Adipocyte (in vitro differentiated cells): ENCODE data around the gene WDR46.

Source experiments
- DNase-seq: peaks from one replicate; pipeline ENCODE4 v3.0.0-alpha.2; 2015; ENCODE audit warnings: low read depth
- H3K27me3 ChIP-seq: replicated peaks from 2 replicates; pipeline ENCODE4 v1.7.0; 2013; ENCODE audit warnings: mild to moderate bottlenecking, low read length, moderate library complexity; ENCODE audit not compliant: control insufficient read depth, insufficient read depth
- H3K36me3 ChIP-seq: 2 replicates; pipeline ENCODE4 v1.7.0; 2013; ENCODE audit warnings: low read length, mild to moderate bottlenecking, moderate library complexity; ENCODE audit not compliant: control insufficient read depth, insufficient read depth, severe bottlenecking
- H3K4me1 ChIP-seq: 2 replicates; pipeline ENCODE4 v1.7.0; 2013; ENCODE audit warnings: mild to moderate bottlenecking, low read length, moderate library complexity; ENCODE audit not compliant: control insufficient read depth, insufficient read depth
- H3K4me3 ChIP-seq: 2 replicates; pipeline ENCODE4 v1.7.0; 2013; ENCODE audit warnings: mild to moderate bottlenecking, low read length, moderate library complexity
- H3K9ac ChIP-seq: 2 replicates; pipeline ENCODE4 v1.7.0; 2013; ENCODE audit warnings: mild to moderate bottlenecking, low read length, moderate library complexity
- H3K9me3 ChIP-seq: 2 replicates; pipeline ENCODE4 v1.7.0; 2013; ENCODE audit warnings: mild to moderate bottlenecking, low read length, moderate library complexity; ENCODE audit not compliant: control insufficient read depth

The WDR46 gene

DNA sequence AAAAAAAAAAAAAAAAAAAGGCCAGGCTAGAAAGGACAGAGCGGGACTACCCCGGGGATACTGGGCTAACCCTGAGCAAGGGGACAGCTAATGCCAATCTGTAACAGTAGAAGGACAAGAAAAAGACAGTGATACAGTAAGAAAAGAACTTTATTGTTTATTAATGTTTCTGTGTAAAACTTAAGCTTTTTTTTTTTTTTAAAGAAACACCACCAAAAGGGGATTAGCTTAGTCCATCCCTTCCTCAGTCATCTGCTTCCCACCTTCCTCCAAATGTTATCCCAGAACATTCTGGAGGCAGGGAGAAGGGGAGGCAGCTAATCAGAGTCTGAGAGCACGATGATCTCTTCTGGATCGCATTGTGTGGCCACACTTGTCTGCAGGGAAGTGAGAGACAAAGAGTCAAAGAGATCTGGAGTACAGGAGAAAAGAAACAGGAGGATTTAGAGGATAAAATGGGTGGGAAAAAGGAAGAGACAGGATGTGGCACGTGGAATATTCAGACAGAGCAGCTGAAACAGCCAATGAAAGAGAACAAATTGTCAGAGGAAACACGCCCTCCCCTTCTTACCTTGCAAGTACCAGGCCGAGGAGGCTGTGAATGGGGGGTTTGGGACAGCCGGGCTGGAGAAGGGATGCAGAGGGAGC is 29.5 kb upstream of the WDR46 start:
- peak overlapping the region; percentile 80 for H3K9ac ChIP-seq
- H3K36me3 ChIP-seq = peaks cover 15% of the 10 kb centered on the region
- H3K9me3 ChIP-seq = no peaks in the 10 kb centered on the region
- H3K4me1 ChIP-seq = peaks cover 57% of the 10 kb centered on the region
- DNase-seq = no peak
- peak overlapping the region; percentile 85 for H3K4me3 ChIP-seq
- H3K27me3 ChIP-seq = no peaks in the 10 kb centered on the region

DNA sequence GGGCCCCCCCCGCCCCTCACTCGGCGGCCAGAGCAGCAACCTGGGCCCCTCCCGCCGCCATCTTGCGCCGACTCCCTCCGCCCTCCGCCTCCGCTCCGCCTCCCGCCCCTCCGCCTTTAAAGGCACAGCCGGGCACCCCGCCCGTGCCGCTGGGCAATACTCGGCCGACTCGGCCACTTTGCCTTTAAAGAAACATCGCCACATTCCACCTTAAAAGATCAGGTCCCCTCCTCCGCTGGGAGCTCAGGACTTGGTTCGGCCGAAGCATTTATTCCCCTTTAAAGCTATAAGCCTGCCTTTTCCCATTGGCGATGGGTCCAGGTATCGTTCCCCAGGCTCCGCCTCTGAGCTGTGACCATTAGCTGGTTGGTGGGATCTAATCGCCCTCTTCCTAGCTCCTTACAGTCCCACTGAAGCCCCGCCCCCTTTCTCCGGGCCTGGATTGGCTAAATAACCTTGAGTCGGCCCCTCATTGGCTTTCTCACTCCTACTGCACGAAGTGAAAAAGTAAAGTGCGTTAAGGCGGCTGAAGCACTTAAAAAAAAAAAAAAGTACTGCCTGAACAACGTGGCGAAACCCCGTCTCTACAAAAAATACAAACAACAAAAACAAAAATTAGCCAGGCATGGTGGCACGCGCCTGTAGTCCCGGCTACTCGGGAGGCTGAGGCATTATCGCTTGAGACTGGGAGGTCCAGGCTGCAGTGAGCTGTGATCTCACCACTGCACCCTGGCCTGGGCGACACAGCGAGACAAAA is 28.8 kb upstream of the WDR46 start, which contains the start of gene ZBTB22:
ZBTB22 (minus strand) TSS at position 76 of the 757 bp plus-strand sequence. CDS start 828 bp downstream, outside the sequence.
- Histone ChIP-seq H3K36me3 (peaks cover 15% of the 10 kb centered on the region), H3K9me3 (no peaks in the 10 kb centered on the region), H3K27me3 (no peaks in the 10 kb centered on the region), H3K4me1 (peaks cover 56% of the 10 kb centered on the region), H3K9ac (peak within 1 kb of the TSS; percentile 80), H3K4me3 (peak within 1 kb of the TSS; percentile 85)
- peak; percentile 100 for DNase-seq

DNA sequence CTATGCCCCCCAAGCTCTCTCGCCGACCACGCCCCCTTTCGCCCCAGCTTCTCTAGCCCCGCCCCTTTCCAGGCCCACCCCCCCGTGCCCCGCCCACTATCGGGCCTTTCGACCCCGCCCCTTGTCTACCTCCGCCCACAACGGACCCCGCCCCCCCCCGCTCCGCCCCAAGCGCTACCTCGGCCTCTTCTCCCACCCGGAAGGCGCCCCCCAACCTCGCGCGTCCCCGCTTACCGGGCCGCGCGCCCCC is 28.3 kb upstream of the WDR46 start:
- peak; percentile 84 for DNase-seq
- Histone ChIP-seq H3K27me3 (no peaks in the 10 kb centered on the region), H3K36me3 (peaks cover 15% of the 10 kb centered on the region), H3K9me3 (no peaks in the 10 kb centered on the region), H3K4me3 (peak overlapping the region; percentile 66), H3K4me1 (peaks cover 58% of the 10 kb centered on the region), H3K9ac (no peak overlapping the region)

DNA sequence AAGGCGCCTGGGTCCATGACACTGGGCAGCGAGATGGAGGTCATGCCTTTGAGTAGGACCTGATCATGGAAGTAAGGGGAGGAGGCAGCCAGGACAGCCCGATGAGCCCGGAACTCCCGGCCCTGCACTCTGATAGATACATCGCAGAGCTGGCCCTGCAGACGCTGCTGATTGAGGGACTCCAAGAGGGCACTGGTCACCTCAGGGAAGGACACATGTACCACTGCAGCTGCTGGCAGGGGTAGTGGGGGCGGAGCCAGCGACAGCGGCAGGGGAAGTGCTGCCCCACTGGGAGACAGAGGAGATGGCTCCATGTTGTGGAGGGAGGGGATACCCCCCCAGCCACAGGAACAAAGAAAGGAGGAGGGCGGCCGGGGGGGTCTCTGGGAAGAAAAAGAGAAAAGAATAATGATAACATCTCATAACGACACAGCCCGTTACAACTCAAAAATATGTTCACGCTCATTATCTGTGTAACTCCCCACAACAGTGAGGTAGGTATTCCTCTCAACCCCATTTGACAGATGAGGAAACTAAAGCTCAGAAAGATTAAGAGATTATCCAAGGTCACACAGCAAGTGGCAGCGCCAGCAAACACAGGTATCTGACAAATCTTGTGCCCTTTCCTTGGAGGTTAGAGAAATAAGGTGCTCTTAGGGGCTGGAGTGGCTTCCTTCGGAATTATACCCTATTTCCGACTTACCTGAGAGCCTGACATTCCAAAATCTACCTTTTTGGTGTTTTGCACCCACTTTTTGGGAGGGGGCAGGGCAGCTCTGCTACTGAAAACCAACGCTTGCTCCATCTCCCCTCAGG is 27.8 kb upstream of the WDR46 start:
- H3K9ac ChIP-seq = no peak overlapping the region
- no peak for DNase-seq
- H3K4me1 ChIP-seq = peaks cover 58% of the 10 kb centered on the region
- H3K27me3 ChIP-seq = no peaks in the 10 kb centered on the region
- H3K9me3 ChIP-seq = no peaks in the 10 kb centered on the region
- H3K36me3 ChIP-seq = peaks cover 15% of the 10 kb centered on the region
- peak overlapping the region; percentile 66 for H3K4me3 ChIP-seq

DNA sequence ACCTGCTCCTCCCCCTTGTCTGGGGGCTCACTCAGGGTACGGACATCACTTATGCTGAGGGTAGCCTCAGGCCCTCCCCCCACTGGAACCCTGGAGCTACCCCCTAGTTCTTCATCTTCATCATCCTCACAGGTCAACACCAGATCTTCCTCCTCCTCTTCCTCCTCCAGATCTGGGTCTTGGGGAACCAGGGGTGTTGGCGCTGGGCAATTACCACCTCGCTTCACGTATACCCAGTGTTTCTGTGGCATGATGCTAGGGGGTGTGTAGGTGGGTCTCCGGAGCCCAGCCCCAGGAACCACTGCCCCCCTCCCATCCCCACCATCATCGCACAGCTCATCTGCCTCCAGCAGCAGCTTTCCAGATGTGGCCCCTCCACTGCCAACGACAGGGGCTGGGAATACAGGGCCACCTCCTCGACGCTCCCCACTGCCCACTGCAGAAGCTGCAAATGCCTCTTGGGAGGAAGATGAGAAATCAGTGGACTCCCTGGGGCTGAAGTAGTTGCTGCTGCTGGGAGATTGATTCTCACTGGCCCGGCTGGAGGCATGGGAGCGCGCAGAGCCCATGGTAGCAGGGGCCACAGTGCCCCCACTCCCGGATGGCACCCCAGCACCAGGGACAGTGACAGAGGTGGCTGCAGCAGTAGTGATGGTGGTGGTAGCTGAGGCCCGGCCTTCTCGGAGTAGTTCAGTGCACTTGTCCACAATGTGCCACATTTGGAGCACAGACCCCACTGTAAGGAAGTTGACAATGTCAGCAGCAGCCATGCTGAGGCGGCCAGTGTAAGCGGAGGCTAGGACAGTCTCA is 27.0 kb upstream of the WDR46 start:
- Histone ChIP-seq H3K36me3 (peaks cover 15% of the 10 kb centered on the region), H3K9me3 (no peaks in the 10 kb centered on the region), H3K9ac (no peak overlapping the region), H3K4me1 (peaks cover 52% of the 10 kb centered on the region), H3K4me3 (no peak overlapping the region), H3K27me3 (no peaks in the 10 kb centered on the region)
- DNase-seq = no peak

DNA sequence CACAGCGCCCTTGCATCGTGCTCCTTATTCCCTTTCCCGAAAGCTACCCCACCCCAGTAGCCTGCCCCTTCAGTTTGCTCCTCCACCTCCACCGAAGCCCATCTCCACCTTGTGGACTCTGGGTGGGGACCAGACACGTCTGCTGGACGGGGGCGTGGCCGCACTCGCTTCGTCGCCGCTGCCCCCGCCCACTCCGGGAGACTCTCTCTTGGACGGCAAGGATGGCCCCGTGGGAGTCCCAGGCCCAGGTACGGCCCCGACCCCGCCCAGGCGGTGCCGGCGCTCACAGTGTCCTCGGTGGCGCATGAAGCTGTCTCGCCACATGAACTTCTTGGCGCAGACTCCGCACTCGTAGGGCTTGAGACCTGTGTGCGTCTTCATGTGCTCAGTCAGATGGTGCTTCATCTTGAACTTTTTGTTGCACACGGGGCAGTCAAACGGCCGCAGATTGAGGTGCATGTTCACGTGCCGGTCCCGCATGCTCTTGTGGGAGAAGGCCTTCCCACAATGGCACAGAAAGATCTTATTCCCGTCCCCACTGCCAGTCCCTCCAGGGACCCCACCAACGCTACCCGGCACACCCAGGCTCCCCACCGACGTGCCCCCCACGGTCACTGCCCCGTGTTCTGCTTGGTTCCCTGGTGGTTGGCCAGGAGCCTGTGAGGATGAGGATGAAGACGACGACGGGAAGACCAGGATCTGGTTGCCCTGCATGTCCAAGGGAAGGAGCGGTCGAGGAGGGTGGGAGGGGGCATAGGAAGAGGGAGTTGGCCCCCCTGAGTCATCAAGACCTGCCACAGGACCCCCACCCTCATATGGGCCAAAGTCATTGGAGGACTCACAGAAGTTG is 26.1 kb upstream of the WDR46 start:
- peaks cover 44% of the 10 kb centered on the region for H3K4me1 ChIP-seq
- peak overlapping the region; percentile 95 for H3K4me3 ChIP-seq
- peak; percentile 35 for DNase-seq
- H3K36me3 ChIP-seq = peaks cover 15% of the 10 kb centered on the region
- peak overlapping the region; percentile 99 for H3K9ac ChIP-seq
- H3K9me3 ChIP-seq = no peaks in the 10 kb centered on the region
- H3K27me3 ChIP-seq = no peaks in the 10 kb centered on the region

DNA sequence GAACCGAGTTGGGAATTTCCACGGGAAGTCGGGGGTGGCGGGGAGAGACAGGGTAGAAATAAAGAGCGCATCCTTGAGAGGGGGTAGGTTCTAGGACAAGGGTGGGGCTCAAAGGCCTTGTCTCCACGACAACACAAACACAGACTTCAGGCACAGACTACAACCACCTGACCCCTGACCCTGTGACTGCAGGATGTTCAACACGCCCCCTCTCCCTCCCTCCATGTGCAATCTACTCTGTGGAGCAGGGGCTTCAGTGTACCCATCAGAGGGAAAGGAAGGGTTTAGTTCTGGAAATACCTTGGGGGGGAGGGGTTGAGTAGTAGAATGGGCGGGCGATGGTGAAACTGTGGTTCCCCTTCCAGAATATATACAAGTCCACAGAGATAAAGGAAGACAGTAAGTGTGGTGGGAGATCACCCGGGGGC is 25.5 kb upstream of the WDR46 start:
- peaks cover 38% of the 10 kb centered on the region for H3K4me1 ChIP-seq
- peak overlapping the region; percentile 99 for H3K9ac ChIP-seq
- H3K4me3 ChIP-seq = peak overlapping the region; percentile 95
- no peaks in the 10 kb centered on the region for H3K9me3 ChIP-seq
- H3K36me3 ChIP-seq = peaks cover 11% of the 10 kb centered on the region
- H3K27me3 ChIP-seq = no peaks in the 10 kb centered on the region
- peak; percentile 76 for DNase-seq

DNA sequence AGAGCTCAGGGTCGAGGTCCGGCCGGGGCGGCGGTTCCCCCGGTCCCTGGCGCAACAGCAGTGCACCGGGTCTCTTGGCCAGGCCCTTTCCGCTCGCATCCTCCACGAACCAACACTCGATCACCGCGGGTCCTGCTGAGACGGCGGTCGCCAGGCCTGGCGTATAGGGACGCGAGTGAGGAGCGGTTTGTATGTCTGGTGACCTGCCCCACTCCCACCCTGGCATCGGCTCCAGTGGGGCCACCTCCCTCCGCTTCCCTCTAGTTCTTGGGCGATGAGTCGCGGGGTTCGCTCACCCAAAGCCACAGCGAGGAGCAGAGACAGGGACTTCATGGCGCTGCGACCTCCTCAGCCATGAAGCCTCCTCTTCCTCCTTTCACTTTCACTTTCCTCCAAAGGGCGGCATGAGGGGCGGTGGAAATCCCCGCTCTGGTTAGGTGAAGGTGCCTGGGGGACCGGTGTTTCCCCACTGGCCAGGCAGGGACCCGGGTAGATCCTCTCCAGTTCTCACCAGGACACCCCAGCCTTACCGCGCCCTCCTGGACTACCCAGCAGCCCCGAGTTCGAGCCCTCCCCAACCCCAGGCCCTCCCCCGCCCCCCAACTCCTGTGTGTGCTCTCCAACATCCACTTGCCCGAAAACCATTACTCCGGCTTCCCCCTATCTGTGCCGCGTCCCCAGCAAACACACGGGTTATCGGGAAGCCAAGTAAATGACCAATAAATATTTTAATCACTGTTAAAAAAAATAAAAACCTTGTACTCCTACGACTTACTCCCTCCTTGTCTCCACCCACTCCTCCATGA is 24.9 kb upstream of the WDR46 start, which contains the start of gene TAPBP:
TAPBP (minus strand) TSS at position 370 of the 806 bp plus-strand sequence; CDS start at position 333, 37 bp downstream.
- Histone ChIP-seq H3K4me1 (peaks cover 32% of the 10 kb centered on the region), H3K9me3 (no peaks in the 10 kb centered on the region), H3K4me3 (peak within 1 kb of the TSS; percentile 95), H3K9ac (peak within 1 kb of the TSS; percentile 99), H3K27me3 (no peaks in the 10 kb centered on the region), H3K36me3 (peaks cover 5% of the 10 kb centered on the region)
- peak; percentile 87 for DNase-seq

DNA sequence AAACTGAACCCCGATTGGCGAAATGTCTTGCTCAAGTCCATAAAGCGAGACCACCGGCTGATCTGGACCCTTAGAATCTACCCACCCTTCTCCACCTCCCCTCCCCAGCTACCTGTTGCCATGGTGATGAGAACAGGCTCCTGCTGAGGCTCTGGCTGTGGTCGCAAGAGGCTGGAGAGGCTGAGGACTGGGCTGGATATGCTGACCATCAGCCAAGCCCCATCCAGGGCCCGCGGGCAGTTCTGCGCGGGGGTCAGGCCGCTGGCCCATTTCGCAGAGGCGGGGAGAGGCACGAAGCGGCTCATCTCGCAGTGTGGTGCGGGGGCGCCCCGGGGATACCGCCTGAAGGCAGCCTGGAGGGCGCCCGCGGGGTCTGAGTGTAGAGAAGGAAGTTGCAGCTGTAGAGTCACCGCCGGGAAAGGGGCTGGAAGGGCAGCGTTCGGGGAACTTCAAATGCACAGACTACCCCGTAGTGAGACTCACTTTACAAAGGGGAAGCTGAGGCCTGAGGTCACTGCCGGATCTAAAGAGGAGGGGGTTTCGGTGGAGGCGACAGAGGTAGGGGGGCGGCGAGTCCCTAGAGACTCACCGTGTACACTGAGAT is 24.2 kb upstream of the WDR46 start:
- DNase-seq = peak; percentile 60
- Histone ChIP-seq H3K4me3 (peak overlapping the region; percentile 95), H3K27me3 (no peaks in the 10 kb centered on the region), H3K36me3 (no peaks in the 10 kb centered on the region), H3K9me3 (no peaks in the 10 kb centered on the region), H3K4me1 (peaks cover 25% of the 10 kb centered on the region), H3K9ac (peak overlapping the region; percentile 99)
